GM19351 (cell line): ENCODE data around the gene TCEANC2.

Experiments
- ATAC-seq: cut with Tn5 transposase; IDR thresholded peaks from one replicate; pipeline ENCODE4 v1.9.1; 2021; ENCODE audit warnings: mild to moderate bottlenecking, moderate library complexity; ENCODE audit not compliant: unreplicated experiment

TCEANC2 gene

DNA sequence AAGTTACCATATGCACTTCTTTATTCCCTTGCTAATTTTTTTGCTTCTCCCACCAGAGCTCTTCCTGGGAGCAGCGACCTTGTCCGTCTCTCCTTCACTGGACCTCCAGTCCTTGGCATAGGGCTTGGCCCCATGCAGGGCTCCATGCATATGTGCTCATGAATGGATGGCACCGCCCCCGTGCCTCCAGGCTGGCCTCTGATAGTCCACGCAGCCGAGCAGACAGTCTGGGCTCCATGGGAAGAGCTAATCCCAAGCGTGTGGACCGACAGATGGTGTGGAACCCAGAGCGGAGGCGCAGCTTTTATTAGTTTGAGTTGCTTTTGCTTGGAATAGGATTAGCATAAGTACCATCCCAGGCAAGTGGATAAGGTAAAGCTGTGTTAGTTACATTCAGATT lies 57.6 kb downstream of the TCEANC2 start:
- no peak for ATAC-seq

DNA sequence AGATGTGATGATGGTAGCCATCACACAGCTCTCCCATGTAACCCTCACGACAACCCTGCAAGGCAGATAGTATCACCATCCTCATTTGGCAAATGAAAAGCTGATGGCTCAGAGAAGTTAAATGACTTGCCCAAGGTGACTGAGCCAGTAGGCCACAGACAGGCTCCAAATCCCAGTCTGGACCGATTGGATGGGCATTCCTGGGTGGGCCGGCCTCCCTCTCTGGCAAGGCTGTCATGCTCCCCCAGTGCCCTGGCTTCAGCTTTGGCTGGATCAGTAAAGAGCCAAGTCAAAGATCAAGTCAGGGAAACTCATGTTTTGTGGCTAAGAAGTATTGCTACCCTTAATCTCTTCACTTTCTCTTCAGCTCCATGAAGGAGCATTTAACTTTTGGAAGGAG lies 58.2 kb downstream of the TCEANC2 start:
- no peak for ATAC-seq

- ATAC-seq, result no peak
Measured at GRCh38 chr1:54112027-54112426, 58.6 kb downstream of the TCEANC2 start.

DNA sequence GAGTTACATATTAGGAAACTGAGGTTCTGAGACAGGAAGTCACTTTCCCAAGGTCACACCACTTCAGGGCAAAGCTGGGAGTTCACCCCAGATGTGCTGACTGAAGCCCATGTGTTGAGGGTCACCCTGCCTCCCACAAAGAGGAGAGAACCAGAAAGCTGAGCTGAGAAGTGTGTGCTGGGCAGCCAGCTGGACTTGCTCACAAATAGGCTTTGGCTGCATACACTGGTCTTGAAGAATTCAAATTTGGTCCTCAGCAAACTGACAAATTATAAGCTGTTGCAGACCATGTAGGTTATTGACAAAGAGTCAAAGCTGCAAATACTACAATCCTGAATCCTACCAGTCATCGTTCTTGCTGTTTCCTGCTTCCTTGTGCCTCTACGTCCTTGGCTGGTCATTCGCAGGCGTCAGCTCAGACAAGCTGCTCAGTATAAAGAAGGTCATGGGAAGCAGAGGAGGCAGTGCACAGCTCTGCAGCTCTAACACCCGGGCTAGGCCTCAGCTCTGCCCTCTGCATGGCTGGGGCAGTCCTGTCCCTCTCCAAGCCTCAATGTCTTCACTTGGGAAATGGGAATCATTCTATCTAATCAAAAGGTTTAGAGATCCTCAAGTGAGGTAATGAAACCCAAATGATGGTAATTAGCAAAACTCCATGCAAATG lies 59.4 kb downstream of the TCEANC2 start:
- ATAC-seq, result no peak

- no peak for ATAC-seq
Measured at GRCh38 chr1:54114001-54114400, 60.6 kb downstream of the TCEANC2 start.

GRCh38 chr1:54114955-54115354 lies 61.5 kb downstream of the TCEANC2 start:
- no peak for ATAC-seq

GRCh38 chr1:54115520-54115919 lies 62.1 kb downstream of the TCEANC2 start:
- no peak for ATAC-seq

DNA sequence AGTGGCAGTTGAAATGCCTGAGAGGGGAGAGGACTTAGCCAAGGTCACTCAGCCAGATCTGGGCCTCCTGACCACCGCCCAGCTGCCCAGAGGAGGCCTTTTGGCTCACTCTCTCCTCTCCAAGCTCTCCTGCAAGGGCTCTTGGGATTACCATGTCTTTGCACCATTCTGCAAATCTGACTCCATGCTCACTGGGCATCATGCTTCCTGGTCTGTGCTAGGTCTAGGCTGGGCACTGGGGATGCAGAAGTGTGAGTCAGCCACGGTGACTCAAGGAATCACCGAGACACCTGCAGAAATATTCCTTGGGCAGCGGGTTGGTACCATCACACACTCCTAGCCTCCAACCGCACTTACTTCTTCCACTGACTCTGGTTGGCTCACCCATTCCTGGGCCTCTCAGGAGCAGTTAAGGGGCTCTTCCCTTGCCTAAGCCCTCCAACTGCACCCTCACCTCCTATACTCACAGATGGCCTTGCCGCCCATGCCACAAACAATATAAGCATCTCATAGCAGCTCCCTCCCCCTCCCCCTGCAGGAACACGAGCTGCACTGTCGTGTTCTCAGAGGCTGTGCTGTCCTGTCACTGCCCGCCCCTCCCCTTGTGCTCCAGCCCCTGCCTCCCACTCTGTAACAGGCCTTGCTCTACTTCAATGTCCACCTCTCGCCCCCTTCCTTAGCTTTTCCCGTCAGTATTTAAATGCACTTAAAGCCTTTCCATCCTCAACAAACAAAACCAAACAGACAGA lies 64.6 kb downstream of the TCEANC2 start:
- ATAC-seq, result no peak

DNA sequence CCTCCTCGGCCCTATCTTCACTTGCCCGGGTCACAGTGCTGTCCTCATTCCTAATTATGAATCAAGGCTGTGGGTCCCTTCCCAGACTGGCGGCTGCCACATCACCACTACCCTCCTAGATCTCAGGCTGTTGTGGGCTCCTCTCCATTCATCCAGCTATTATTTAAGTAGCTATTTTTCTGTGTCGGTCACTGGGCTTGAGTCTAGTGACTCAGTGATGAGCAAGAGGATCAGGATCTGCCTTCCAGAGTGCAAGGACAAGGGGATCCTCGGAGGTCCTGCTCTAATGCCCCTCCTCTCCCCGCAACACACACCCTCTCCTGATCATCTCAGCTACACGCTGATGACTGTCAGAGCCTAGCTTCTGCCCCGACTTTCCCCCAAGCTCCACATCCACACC lies 65.3 kb downstream of the TCEANC2 start:
- no peak for ATAC-seq

GRCh38 chr1:54120018-54120697 lies 66.8 kb downstream of the TCEANC2 start:
- ATAC-seq, result no peak

- no peak for ATAC-seq
Measured at GRCh38 chr1:54120698-54121481, 67.5 kb downstream of the TCEANC2 start.

- no peak for ATAC-seq
Measured at GRCh38 chr1:54121482-54122134, 68.2 kb downstream of the TCEANC2 start.

- no peak for ATAC-seq
Measured at GRCh38 chr1:54122135-54122751, 68.8 kb downstream of the TCEANC2 start.

DNA sequence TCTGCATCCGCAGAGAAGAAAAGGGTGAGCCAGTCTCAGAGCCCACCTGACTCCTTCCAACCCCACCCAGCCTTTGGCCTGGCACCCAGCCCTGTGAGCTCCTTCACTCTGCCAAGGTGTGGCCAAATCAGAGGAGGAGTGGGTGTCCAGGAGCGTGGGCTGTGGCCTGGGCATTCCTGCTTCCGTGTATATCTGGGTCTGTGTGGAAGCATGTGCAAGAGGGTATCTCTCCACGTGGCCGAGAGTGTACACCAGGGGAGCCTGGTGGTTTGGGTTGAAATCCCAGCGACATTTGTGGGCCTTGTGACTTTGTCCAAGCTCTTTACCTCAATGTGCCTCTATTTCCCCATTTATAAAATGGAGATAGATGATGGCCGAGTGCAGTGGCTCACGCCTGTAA lies 69.6 kb downstream of the TCEANC2 start:
- ATAC-seq, result no peak

- no peak for ATAC-seq
Measured at GRCh38 chr1:54124472-54124871, 71.1 kb downstream of the TCEANC2 start.

- ATAC-seq, result no peak
Measured at GRCh38 chr1:54124906-54125305, 71.5 kb downstream of the TCEANC2 start.

- no peak for ATAC-seq
Measured at GRCh38 chr1:54125386-54126070, 72.1 kb downstream of the TCEANC2 start.

DNA sequence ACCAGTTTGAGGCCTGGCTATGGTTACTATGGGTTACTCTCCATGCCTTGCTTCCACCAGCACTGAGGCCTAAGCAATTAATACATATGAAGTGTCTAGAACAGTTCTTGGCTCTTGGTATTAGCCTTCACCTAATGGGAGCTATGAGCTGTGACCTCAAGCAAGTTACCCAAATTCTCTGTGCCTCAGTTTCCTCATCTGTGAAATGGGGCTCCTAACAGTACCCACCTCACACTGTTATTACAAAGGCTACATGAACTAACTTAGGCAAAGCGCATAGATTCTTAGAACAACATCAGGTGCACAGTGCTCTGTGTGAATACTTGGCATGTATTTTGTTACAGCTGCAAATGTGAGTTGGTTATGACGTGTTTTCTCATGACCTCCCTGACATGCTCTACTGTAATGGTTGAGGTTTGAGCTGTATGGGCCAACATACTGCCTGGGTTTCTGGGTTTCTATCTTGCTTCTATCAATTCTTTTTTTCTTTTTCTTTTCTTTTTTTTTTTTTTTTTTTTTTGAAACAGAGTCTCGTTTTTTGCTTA lies 72.9 kb downstream of the TCEANC2 start:
- ATAC-seq, result no peak

GRCh38 chr1:54127594-54128300 lies 74.3 kb downstream of the TCEANC2 start:
- ATAC-seq, result no peak
